Middle frontal gyrus (tissue), 1 donor: ENCODE results near the gene IKZF2.

Experiments
- DNase-seq: peaks from one replicate; pipeline ENCODE4 v3.0.0-alpha.2; 2015; ENCODE audit warnings: low spot score; ENCODE audit errors: extremely low spot score

The IKZF2 gene

GRCh38 chr2:213101692-213102460, 49.5 kb downstream of the IKZF2 start:
- DNase-seq, result no peak

GRCh38 chr2:213101109-213101508, 50.3 kb downstream of the IKZF2 start:
- DNase-seq, result no peak

GRCh38 chr2:213098612-213099011, 52.8 kb downstream of the IKZF2 start:
- DNase-seq, result no peak

GRCh38 chr2:213091765-213092164, 59.6 kb downstream of the IKZF2 start:
- DNase-seq, result no peak

DNA sequence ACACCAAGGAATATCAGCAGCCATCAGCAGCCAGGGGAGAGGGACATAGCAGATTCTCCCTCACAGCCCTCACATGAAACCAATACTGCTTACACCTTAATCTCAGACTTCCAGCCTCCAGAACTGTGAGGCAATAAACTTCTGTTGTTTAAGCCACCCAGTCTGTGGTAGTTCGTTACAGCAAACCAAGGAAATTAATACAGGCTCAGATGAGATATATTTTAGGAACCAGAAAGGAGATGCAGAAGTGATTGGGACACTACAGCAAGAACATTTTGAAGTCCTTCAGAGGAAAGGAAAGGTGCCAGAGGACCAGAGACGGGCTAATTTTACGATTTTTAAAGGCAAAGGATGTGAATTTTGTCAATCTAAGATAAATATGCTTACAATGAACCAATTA, 60.6 kb downstream of the IKZF2 start:
- DNase-seq, result no peak

DNA sequence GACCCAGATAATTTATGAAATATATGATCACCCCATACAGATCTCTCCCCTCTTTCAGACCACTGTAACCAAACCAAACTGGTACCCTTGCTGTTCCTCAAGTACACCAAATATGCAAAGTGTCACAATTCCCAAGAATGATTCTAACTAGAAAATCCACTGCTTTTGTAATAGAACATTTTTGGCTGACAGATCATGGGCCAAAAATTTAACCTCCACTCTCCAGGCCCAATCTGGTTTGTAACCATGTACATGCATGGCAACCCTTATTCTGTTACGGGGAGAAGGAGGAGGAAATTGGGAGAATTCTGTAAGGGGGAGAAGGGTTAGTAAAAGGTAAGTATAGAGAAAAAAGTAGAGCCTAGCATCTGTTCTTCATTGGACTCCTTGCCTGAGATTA, 62.0 kb downstream of the IKZF2 start:
- no peak for DNase-seq

GRCh38 chr2:213087040-213087439, 64.4 kb downstream of the IKZF2 start:
- DNase-seq, result no peak

DNA sequence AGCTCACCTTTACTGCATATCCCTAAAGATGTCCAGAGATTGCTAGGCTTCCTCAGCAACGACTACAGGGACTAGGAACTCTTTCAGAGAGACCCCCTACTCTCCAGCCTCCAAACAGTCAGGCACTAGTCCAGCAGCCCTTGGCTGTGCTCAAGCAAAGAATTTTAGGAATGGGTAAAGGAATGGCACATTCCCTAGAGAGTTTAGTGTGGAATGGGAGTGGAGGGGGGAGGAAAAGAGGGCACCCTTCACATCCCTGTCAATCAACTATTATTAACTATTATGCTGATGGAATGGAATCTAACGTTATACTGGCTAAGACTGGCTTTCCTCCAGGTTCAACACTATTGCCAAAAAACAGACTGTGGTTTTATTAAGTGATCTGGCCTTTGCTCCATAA, 64.8 kb downstream of the IKZF2 start:
- no peak for DNase-seq

- DNase-seq, result no peak
Measured at GRCh38 chr2:213086050-213086449, 65.4 kb downstream of the IKZF2 start.

GRCh38 chr2:213085538-213085937, 65.9 kb downstream of the IKZF2 start:
- DNase-seq, result no peak

DNA sequence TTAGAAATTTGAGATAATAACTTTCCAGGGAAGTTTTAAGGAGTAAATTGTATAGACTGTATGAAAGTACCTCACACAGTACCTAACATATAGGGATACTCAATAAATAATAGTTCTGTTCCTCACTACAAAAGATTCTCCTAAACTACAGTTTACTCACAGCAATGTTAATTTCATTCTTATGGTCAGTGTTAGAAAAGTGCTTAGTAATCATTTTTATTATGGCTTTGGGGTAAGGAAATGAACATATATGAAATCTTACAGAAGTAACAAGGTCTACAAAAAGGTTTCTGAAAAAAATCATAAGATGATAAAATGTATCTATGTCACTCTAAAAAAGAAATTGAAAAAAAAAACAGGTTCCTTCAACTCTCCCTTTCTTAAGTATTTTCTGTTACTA, 67.2 kb downstream of the IKZF2 start:
- DNase-seq, result no peak

DNA sequence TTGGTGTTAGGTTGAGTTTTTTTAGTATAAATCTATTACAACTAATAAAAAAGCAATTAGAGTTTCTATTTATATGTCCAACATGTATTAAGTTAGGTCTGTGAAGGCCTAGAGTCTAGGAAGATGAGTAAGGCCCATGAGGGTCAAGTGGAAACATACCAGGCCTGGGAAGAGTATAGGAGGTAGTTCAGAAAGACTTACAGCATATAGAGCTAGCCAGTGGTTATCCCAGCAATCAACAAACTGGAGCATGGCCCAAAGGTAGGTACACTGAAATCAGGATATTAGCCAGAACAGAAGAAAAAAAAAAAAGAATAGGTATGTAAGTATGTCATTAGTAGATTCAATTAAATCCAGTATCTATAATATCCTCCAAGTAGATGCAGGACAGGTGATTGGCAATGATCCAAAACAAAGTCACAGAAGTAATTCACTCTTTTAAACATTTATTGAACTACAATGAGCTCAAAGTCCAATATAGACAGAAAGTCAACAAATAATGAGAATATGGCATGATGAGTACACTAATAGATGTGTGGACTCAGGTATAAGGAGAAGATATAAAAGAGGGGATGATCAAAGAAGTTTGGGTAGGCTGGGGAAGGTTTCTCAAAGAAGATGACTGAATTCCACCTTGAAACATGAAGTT, 70.3 kb downstream of the IKZF2 start:
- no peak for DNase-seq

DNA sequence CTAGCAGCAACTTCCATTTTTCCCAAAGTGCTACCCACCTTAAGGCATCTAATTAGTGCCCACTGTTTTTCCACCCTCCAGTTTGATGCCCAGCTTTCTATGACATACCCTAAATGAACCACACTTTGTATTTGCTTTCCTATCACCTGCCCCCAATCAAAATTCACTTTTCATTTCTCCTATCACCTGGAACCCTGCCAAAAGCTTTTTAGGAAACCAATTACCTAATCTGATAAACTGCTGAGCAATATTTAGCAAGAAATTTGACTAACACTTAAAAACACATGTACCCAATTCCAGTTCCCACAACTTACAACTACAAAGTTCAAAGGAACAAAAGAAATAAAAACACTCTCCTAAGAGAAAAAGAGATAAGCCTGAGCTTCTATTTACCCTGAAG, 71.7 kb downstream of the IKZF2 start:
- no peak for DNase-seq

DNA sequence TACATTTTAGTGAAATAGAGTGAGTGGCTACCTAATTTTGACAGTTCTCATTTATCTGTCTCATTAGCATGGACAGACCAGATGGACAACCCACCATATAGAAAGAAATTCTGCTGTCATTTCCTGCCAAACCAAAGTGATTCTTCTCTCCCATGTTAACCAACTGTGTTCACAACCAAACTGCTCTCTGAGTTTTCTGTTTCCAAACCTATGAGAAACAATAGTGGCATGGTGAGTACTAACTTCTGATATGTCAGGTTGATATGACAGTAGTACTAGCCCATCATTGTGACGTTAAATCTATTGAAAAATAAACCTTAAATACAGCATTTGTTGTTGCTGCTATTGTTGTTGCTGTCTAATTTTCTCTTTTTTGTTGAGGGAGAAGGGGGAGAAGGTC, 72.7 kb downstream of the IKZF2 start:
- DNase-seq, result no peak

- DNase-seq, result no peak
Measured at GRCh38 chr2:213069531-213069930, 81.9 kb downstream of the IKZF2 start.

- DNase-seq, result no peak
Measured at GRCh38 chr2:213068676-213069359, 82.6 kb downstream of the IKZF2 start.

DNA sequence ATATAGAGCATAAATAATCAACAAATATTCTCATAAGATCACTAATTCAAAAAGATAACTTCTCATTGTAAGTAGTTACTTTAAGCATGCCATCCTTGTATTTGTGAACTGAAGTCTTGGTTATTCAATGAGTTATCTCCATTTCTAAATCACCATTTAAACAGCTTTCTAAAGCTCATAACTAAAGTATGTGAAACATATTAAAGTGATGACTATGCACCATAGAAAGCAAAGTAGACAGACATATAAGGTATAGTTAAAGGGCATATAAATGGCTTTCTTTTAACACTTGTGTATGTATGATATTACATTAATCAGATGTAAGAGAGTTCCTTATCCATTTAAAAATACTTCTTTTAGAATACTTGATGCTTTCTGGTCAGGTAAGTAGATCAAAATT, 83.5 kb downstream of the IKZF2 start:
- DNase-seq, result no peak

DNA sequence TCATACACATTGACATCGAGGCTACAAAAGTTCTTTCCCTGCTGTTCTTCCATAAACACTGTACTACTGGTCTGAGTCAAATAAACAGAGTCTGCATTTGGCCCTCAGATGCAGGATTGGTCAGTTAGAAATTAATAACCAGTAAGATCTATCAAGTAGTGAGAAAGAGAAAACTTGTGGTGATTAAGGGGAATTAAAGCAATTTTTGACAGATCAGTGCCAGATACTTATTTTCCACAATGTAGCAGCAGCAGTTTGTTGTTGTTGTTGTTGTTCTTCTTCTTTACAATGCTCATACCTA, 85.0 kb downstream of the IKZF2 start:
- no peak for DNase-seq

- no peak for DNase-seq
Measured at GRCh38 chr2:213065583-213066442, 85.6 kb downstream of the IKZF2 start.

GRCh38 chr2:213064099-213064498, 87.3 kb downstream of the IKZF2 start:
- DNase-seq, result no peak

- DNase-seq, result no peak
Measured at GRCh38 chr2:213057977-213058376, 93.4 kb downstream of the IKZF2 start.

DNA sequence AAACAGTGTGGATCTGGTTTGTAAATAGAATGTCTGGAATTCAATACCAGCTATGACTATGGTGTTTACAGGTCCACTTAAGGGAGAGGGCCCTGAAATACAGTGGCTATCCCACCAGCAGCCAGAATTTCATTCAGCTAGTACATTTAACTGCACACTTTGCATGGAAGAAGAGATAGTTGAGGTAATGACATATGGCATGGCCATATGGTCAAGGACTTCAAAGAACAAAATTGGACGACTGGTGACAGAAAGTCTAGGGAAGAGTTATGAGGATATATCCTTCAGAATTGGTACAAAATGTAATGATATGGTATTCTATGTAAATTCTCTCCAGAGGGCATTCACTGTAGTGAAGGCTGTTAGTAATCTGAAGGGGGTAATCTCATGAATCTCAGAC, 105.0 kb downstream of the IKZF2 start:
- no peak for DNase-seq
